A204.1 (cell line): ENCODE measurements around the gene DYNC1I1.

ENCODE experiments used
- FAIRE-seq: peaks from 2 replicates; lab custom pipeline; 2012; peaks lifted over from hg19 to GRCh38; lab: Jason Lieb, UNC

Gene DYNC1I1

GRCh38 chr7:96085953-96086352 is 313.6 kb downstream of the DYNC1I1 start:
- FAIRE-seq = no peak

- no peak for FAIRE-seq
Measured at GRCh38 chr7:96088579-96088978, 316.2 kb downstream of the DYNC1I1 start.

- FAIRE-seq = no peak
Measured at GRCh38 chr7:96089511-96089910, 317.2 kb downstream of the DYNC1I1 start.

- no peak for FAIRE-seq
Measured at GRCh38 chr7:96090756-96091155, 318.4 kb downstream of the DYNC1I1 start.

GRCh38 chr7:96093435-96093834 is 321.1 kb downstream of the DYNC1I1 start:
- no peak for FAIRE-seq

- FAIRE-seq = no peak
Measured at GRCh38 chr7:96097835-96098234, 325.5 kb downstream of the DYNC1I1 start.

- no peak for FAIRE-seq
Measured at GRCh38 chr7:96100737-96101136, 328.4 kb downstream of the DYNC1I1 start.

GRCh38 chr7:96102096-96102811 is 329.9 kb downstream of the DYNC1I1 start:
- no peak for FAIRE-seq

GRCh38 chr7:96104984-96105383 is 332.6 kb downstream of the DYNC1I1 start:
- peak; percentile 91 for FAIRE-seq

- FAIRE-seq = peak; percentile 32
Measured at GRCh38 chr7:96111405-96111804, 339.1 kb downstream of the DYNC1I1 start.

- FAIRE-seq = no peak
Measured at GRCh38 chr7:96114190-96114589, 341.8 kb downstream of the DYNC1I1 start.

- no peak for FAIRE-seq
Measured at GRCh38 chr7:96116173-96116572, 343.8 kb downstream of the DYNC1I1 start.

- FAIRE-seq = no peak
Measured at GRCh38 chr7:96118449-96119001, 346.2 kb downstream of the DYNC1I1 start.

- FAIRE-seq = no peak
Measured at GRCh38 chr7:96120445-96121225, 348.3 kb downstream of the DYNC1I1 start.

- FAIRE-seq = no peak
Measured at GRCh38 chr7:96121752-96122151, 349.4 kb downstream of the DYNC1I1 start.

- no peak for FAIRE-seq
Measured at GRCh38 chr7:96122746-96123145, 350.4 kb downstream of the DYNC1I1 start.

GRCh38 chr7:96126382-96126781 is 354.0 kb downstream of the DYNC1I1 start:
- no peak for FAIRE-seq

- no peak for FAIRE-seq
Measured at GRCh38 chr7:96127746-96128145, 355.4 kb downstream of the DYNC1I1 start.

GRCh38 chr7:96131525-96131924 is 359.2 kb downstream of the DYNC1I1 start:
- no peak for FAIRE-seq

- no peak for FAIRE-seq
Measured at GRCh38 chr7:96135241-96135640, 362.9 kb downstream of the DYNC1I1 start.

- FAIRE-seq = no peak
Measured at GRCh38 chr7:96136600-96137239, 364.4 kb downstream of the DYNC1I1 start.

GRCh38 chr7:96143495-96144259 is 371.3 kb downstream of the DYNC1I1 start:
- FAIRE-seq = no peak
